GM21367 (cell line): ENCODE measurements around the gene APOBEC3G.

Experiments used
- ATAC-seq: cut with Tn5 transposase; IDR thresholded peaks from one replicate; pipeline ENCODE4 v1.9.1; 2021; ENCODE audit not compliant: unreplicated experiment

APOBEC3G gene

DNA sequence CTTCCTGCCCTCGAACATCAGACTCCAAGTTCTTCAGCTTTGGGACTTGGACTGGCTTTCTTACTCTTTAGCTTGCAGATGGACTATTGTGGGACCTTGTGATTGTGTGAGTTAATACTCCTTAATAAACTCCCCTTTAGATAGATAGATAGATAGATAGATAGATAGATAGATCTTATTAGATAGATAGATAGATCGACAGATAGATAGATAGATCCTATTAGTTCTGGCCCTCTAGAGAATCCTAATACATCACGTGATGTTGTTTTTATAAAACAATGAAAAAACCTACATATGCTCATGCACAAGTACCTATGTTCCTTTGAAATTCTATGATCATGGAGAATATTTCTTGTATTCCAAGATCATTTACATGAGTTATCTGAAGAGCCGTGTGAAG, 43.9 kb downstream of the APOBEC3G start:
- no peak for ATAC-seq

DNA sequence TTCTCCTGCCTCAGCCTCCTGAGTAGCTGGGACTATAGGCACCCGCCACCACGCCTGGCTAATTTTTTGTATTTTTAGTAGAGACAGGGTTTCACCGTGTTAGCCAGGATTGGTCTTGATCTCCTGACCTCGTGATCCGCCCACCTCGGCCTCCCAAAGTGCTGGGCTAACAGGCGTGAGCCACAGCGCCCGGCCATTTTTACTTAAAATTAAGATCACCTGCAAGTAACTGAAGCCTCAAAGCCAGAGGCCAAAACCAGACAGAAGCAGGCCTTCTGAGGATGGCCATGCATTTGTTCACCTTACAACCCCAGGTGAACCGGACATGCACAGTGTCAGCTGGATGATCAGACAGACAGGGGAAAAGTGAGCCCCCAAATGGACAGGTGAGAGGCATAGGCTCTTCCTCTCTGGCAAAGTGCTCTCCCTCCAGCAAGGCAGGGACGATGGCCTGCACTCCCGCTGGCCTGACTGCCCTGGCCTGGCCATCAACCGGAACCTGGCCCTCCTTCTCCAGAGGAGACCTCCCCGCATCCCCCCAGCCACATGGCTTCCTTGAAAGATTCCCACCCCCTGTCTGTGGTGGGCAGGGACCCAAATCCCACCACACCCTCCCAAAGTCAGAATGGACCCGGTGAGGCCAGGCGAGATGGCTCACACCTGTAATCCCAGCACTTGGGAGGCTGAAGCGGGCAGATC, 45.8 kb downstream of the APOBEC3G start:
- ATAC-seq = no peak

DNA sequence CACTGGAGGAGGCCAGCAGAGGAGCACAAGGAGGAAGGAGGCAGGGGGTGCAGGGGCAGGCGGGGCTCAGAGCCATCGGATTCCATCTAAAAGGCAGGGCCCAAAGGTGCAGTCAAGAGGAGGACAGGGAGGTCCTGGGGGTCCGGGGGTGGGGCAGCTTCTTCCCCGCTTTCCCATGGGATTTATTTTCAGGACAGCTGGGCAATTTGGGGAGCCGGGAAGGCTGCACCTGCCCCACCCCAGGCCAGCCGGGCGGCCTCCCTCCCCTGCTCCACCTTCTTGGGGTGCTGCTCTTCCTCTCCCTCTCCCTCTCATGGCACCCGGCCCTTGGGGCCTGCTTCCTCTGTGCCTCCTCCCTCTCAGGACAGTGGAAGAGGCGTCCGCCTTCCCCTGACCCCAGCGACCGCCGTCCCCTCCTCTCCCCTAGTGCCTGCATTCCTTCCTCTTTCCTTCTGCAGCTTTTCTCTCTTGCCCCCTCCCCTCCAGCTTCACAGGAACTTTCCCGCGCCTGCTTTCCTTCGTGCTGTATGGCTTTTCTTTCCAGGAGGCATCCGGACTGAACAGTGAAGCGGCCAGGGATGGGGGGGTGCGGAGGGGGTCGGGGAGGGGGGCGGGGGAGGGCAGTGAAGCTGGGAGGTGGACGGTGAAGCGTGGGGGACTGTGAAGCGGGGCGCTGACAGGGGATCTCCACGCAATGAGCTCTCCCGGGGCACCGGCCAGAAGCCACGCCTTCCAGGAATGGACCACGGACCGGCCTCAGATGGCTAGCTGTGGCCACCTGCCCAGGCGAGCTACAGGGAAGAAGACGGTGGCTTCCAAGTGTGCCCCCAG, 46.9 kb downstream of the APOBEC3G start:
- no peak for ATAC-seq

DNA sequence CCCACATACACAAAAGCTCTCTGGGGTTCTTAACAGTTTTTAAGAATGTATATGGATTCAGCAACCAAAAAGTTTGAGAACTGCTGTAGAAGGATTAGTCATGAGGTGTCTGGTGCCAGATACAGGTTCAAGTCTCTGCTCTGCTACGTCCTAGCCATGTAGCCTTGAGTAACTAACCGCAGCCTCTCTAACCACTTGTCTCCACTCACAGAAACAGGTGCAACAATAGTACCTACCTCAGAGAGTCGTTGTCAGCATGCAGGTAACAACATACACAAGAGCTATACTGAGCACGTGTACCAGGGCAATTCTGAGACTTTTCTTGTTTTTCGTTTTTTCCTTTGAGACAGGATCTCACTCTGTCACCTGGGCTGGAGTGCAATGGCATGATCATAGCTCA, 48.5 kb downstream of the APOBEC3G start:
- ATAC-seq = no peak

DNA sequence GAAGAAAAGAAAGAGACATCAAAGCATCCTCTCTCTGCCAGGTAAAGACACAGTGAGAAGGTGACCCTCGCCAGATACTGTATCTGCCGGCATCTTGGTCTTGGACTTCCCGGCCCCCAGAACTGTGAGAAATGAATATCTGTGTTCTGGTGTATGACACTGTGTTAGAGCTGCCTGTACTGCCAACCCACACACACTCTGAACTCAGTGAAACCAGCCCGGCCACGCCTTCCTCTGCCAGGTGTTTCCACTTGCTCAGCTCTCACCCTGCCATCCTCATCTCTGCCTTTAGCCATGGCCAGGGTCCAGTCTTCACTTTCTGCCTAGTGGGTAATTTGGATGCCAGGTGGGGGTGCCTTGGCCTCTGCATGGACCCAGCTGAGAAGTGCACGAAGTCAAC, 51.4 kb downstream of the APOBEC3G start:
- ATAC-seq = no peak

DNA sequence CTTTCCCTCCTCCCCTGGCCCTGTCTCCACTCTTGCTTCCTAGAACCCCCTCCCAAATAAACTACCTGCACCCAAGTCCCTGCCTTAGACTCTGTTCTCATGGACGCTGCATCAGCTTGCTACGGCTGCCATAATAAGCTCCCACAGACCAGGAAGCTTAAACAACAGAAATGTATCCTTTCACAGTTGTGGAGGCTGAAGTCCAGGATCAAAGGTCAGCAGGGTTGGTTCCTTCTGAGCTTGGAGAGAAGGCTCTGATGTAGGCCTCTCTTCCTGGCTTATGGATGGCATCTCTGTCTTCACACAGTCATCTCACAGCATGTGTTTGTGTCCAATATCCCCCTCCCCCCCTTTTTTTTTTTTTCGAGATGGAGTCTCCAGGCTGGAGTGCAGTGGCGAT, 52.0 kb downstream of the APOBEC3G start:
- no peak for ATAC-seq

DNA sequence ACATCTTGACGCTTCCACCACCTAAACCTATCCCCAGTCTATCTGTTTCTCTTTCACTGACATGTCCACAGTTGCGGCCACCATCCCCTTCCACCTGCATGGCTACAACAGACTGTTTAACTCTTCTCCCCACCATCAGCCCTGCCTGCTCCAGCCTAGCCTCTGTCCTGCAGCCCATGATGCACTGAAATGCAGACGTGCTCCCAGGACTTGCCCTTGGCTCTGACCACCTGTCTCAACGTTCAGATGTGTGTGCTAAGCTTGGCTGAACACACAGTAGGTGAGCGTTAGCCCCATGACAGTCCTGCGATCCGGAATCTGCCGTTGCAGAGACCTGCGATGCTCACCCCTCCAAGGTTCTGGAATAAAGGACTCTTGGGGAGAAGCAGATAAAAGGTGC, 52.7 kb downstream of the APOBEC3G start:
- ATAC-seq = no peak

DNA sequence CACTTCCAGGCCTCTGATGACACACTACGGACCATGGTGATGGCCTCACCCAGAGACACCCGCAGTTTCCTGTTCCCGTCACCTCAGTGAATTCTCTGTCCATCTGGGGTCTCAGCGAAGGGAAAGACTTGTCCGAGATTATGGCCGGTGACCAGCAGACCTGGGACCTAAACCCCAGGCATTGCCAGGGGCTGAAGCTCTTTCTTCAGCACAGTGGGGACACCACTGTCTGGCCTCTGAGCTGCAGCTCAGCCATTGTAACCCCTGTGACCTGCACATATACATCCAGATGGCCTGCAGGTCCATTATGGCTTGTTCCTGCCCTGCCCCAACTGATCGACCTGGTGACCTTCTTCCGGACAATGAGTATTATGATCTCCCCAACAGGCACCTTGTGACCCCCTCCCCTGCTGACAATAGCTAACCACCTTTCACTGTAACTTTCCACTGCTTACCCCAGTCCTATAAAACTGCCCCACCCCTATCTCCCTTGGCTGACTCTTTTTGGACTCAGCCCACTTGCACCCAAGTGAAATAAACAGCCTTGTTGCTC, 53.2 kb downstream of the APOBEC3G start:
- ATAC-seq = no peak

DNA sequence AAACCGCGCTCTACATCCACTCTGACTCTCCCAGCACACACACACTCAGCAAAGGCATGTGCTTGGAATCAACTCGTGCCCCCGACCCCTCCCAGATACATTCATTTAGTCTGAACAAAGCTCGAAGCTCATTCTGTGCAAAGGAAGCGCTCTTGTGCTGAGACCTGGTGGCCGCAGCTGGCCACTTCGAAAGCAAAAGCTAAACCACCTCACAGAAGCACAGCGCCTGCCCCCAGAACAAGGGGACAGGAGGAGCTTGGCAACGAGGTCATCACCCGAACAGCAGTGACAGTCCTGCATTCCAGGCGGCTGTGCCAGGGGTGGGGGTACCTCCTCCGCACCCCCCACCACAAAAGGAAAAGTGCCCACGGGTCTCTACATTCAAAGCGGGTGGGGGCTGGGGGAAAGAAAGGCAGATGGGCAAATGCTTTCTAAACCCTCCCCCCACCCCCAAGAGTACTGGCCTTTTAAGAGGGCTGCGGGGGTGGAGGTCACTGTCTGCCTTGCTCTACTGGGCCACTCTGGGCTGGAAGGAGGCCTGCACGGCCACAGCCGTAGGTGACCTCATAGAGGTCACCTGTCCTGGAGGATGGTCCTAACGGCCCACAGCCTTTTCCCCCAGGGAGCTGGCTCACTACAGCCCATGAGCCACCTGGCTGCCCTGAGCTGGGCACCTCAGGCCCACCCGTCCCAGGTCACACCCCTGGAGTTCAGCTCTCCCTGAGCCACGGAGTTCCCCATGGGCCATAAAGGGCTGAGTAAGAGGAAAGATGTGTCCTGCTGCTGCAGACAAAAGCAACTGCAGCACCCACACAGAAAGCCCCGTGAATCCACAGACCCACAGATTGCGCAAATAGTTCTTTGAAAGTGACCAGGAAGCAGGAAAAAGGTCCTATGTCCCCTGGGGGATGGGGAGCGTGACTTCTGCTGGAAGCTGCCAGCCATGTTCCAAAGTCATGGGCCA, 54.1 kb downstream of the APOBEC3G start:
- no peak for ATAC-seq

DNA sequence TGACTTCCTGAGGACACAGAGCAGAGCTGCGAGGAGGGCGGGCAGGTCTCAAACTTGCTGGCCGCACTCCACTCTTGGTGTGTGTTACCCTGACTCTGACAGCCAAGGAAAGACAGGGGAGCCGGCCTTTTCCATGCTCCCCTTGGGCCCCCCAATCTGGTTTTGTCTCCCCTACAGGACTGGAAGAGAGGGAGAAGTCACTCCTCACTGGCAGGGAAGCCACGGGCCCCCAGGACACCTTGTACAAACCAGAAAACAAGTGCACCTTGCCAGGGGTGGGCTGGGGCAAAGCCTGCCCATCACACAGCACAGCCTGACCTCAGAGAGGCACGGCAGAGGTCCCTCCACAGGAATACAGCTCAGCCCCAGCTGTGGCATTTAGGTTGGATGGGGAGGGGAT, 55.2 kb downstream of the APOBEC3G start:
- no peak for ATAC-seq

DNA sequence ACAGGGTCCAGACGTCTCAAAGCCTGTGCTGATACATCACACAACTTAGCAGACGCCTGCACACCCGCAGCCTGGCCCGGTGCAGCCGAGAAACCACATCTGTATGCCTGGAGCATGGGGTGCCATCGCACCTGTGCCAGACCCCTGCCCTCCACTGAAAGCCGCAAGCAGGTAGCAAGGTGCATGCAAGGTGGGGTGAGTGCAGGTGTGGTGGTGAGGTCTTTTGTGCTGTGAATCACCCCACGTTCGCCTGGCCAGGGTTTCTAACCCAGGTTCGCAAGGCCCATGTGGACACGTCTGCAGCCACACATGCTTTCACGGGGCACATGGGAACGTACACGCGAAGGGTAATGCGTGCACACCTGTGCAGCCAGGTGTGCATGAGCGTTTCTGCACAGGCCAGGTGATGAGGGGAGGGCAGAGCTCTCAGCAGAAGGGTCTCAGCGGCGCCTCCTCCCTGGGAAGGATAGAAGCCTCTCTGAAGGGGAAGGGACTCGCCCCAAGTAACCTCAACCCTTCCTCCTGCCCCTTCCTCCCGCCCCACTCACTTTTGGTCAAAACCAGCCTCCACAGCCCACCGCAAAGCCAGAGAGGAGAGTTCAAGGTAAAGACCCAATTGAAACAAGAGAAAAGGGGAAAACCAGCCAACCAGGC, 55.9 kb downstream of the APOBEC3G start:
- no peak for ATAC-seq

DNA sequence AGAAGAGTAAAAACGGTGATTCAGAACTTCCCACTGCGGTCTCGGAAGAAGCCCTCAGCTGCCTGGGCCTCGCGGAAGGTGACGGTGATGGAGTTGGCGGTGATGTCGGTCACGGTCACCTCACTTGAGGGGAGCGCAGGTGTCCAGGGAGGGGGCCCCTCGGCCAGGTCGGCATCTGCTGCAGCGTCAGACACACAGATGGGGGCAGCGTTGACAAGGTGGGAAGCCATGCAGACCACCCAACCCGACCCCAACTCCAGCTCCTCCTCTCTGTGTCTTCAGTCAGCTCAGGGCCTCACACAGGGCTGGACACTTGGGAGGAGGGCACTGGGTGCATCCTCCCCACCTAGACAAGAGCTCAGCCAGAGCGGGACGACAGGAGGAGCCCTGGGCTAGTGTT, 56.8 kb downstream of the APOBEC3G start:
- ATAC-seq = no peak

DNA sequence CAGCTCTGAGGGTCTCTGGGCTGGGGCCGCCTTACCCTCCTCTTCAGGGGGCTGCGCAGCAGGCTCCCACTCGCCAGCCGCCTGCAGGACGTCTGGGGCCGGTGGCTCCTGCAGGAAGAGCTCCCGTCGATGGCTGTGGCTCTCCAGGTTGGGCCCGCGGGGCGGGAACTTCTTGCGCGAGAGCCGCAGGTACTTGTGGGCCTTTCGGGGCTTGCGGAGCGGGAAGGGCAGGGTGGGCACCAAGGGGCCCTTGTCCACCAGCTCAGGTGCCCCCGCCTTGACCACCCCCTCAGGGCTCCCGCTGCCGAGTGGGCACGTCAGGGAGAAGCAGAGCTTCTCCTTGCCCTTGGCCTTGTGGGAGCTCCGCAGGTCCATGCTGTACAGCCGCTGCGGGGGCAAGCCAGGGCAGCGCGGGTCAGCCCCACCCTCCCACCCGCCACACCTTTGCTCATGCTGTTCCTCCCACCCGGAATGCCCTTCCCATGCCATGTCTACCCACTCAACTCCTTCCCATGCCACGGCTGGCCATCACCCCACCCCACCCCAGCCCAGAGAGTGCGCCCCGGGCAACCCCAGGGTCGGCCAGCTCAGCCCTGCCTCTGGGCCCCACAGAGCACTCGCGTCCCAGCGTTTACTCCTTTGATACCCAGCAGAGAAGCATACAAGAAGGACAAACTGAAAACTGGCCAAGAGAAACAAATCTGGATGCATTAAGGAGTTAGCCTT, 57.5 kb downstream of the APOBEC3G start:
- ATAC-seq = no peak

DNA sequence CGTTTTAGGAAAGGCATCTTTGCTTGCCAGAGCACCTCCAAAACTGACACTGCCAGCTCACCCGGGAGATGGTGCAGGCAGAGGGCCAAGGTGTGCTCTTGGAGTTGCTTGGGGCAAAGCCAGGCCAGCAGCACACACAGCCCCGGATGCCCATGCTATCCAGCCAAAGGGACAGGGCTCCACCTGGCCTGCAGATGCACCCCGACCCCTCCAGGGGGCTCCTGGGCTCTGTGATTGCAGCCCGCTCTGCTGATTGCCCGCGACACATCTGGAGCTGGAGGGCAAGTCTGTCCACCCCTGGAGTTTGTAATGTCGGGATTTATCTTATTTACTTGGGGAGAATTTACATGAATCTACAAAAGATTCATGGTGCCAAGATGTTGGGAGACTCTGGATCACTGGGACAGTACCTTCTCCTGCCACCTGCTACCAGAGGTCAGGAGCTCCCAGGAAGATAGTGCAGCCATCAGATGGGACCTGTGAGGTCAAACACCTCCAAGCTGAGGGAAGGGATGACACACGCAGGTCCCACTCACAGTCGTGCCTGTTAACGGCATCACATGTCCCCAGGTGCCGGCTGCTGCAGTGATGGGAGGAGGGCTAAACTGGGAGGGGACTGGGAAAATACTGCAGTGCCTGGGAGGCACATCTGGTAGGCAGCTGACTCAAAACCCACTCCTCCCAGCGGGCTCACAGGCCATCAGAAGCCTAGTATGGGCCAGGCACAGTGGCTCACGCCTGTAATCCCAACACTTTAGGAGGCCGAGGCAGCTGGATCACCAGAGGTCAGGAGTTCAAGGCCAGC, 58.2 kb downstream of the APOBEC3G start:
- ATAC-seq = no peak

DNA sequence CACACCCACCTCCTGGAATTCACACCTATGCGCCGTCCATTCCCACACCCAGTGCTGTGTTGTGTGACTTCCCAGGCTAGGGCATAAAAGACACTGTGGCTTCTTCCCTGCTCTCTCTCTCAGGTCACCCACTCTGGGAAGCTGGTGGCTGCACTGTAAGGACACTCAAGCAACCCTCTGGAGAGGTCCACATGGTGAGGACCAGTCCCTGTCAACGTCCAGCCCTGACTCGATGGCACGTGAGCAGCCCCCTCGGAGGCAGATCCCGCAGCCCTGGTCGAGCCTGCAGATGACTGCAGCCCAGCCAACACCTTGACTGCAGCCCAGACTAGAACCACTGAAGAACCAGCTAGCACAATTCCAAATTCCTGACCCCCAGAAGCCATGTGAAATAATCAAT, 59.2 kb downstream of the APOBEC3G start:
- ATAC-seq = no peak
